ENCODE measurements around the gene GRK5.

Gene GRK5

GRCh38 chr10:119297207-119297968, 90.0 kb downstream of the GRK5 start:
- no peak overlapping the region for H3K4me3 ChIP-seq (ENCODE audit: low read depth, low read length)
- no peaks in the 10 kb centered on the region for H3K9me3 ChIP-seq
- no peaks in the 10 kb centered on the region for H3K36me3 ChIP-seq
- no peaks in the 10 kb centered on the region for H3K27me3 ChIP-seq
- no peak for TF ChIP-seq CTCF (IDR thresholded peaks at IDR 0.05; ENCODE audit: low read depth, low read length)
- H3K4me1 ChIP-seq = no peaks in the 10 kb centered on the region
- DNase-seq = no peak

GRCh38 chr10:119298810-119299209, 91.4 kb downstream of the GRK5 start:
- no peaks in the 10 kb centered on the region for H3K9me3 ChIP-seq
- no peak for TF ChIP-seq CTCF (IDR thresholded peaks at IDR 0.05; ENCODE audit: low read depth, low read length)
- H3K36me3 ChIP-seq = no peaks in the 10 kb centered on the region
- no peaks in the 10 kb centered on the region for H3K27me3 ChIP-seq
- H3K4me3 ChIP-seq (ENCODE audit: low read depth, low read length) = no peak overlapping the region
- no peaks in the 10 kb centered on the region for H3K4me1 ChIP-seq
- DNase-seq = no peak

DNA sequence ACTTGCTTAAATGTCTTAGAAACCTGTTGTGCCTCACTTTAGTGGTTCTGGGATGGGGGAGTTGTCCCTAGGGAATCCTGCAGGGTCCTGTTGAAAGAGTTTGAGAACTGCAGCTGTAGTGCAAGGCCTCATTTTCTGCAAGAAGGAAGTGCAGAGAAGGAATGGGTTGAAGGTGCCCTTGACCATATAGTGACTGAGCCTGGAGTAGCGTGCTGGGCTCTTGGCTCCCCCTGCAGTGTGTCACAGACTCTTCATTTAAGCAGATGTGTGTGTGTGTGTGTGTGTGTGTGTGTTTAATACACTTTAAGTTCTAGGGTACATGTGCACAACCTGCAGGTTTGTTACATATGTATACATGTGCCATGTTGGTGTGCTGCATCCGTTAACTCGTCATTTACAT, 92.2 kb downstream of the GRK5 start:
- Histone ChIP-seq H3K4me3 (ENCODE audit: low read depth, low read length) (no peak overlapping the region), H3K36me3 (no peaks in the 10 kb centered on the region), H3K9me3 (no peaks in the 10 kb centered on the region), H3K27me3 (no peaks in the 10 kb centered on the region), H3K4me1 (no peaks in the 10 kb centered on the region)
- no peak for DNase-seq
- peak; percentile 18; the same call in 1 of the 2 replicates for TF ChIP-seq CTCF (IDR thresholded peaks at IDR 0.05; ENCODE audit: low read depth, low read length)

DNA sequence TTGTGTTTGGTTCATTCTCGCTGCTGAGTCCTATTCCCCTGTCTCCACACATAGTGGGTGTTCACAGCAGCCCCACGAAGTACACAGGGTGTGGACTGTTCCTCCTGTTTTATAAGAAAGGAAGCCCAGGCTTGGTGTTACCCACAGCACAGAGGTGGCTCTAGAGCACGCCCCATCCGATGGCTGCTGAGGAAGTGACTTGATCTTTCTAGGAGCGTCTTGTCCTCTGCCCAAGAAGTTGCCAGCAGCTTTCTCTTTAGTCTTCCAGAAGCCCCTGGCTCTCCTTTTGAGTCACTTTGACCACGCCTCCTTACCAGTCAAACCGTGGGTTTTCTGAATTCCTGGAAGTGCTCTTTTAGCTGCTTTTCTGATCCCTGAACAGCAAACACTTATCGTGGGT, 94.0 kb downstream of the GRK5 start:
- H3K27me3 ChIP-seq = no peaks in the 10 kb centered on the region
- H3K4me1 ChIP-seq = no peaks in the 10 kb centered on the region
- DNase-seq = no peak
- no peak for TF ChIP-seq CTCF (IDR thresholded peaks at IDR 0.05; ENCODE audit: low read depth, low read length)
- H3K9me3 ChIP-seq = no peaks in the 10 kb centered on the region
- H3K4me3 ChIP-seq (ENCODE audit: low read depth, low read length) = no peak overlapping the region
- H3K36me3 ChIP-seq = no peaks in the 10 kb centered on the region

DNA sequence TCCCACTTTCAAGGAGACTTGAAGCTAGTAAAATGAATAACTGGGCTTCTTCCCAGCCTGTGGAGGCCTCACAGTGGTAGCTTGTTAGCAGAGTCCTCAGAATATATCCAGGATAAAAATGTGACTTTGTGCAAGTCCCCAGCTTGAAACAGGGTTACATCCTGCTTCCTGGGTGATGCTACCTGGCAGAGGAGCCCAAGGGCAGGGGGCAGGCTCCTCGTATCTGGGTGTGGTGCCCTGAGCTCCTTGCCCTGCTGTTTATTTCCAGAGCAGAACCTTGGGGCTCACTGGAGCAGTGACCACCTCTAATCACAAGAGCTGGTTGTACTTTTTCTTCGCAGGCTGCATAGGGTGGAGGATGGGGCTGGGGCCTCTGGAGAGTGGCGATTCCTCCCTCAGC, 94.8 kb downstream of the GRK5 start:
- no peak for DNase-seq
- Histone ChIP-seq H3K9me3 (no peaks in the 10 kb centered on the region), H3K27me3 (no peaks in the 10 kb centered on the region), H3K4me3 (ENCODE audit: low read depth, low read length) (no peak overlapping the region), H3K36me3 (no peaks in the 10 kb centered on the region), H3K4me1 (no peaks in the 10 kb centered on the region)
- no peak for TF ChIP-seq CTCF (IDR thresholded peaks at IDR 0.05; ENCODE audit: low read depth, low read length)

- H3K36me3 ChIP-seq = no peaks in the 10 kb centered on the region
- H3K4me3 ChIP-seq (ENCODE audit: low read depth, low read length) = no peak overlapping the region
- TF ChIP-seq CTCF (IDR thresholded peaks at IDR 0.05; ENCODE audit: low read depth, low read length) = no peak
- DNase-seq = no peak
- no peaks in the 10 kb centered on the region for H3K4me1 ChIP-seq
- no peaks in the 10 kb centered on the region for H3K9me3 ChIP-seq
- no peaks in the 10 kb centered on the region for H3K27me3 ChIP-seq
Measured at GRCh38 chr10:119302591-119303253, 95.4 kb downstream of the GRK5 start.
